ENCODE measurements around the gene SLC2A1. TPM values are rescaled to one million over a fixed set of nuclear protein-coding genes. Genes with fewer than 3 reads are reported as not detected.

Gene SLC2A1
- total RNA-seq, 1 donor from 2014 or later, result 192 TPM

- Mint-ChIP-seq H3K9me3 (no peaks in the 10 kb centered on the region), H3K27ac (peak overlapping the region; percentile 98), H3K36me3 (peaks cover 26% of the 10 kb centered on the region), H3K4me1 (ENCODE audit: unreplicated experiment) (peaks cover 49% of the 10 kb centered on the region), H3K4me3 (peak overlapping the region; percentile 80), H3K27me3 (no peaks in the 10 kb centered on the region)
- no peak for TF ChIP-seq CTCF (conservative IDR thresholded peaks at IDR 0.05)
- DNase-seq (ENCODE audit: extremely low spot score, unreplicated experiment), result no peak
These were observed 8.6 kb downstream of the SLC2A1 start for GRCh38 chr1:42950116-42950481.

GRCh38 chr1:42949312-42950115, 9.2 kb downstream of the SLC2A1 start:
- H3K4me3 Mint-ChIP-seq, result peak overlapping the region; percentile 85
- TF ChIP-seq CTCF (conservative IDR thresholded peaks at IDR 0.05), result no peak
- no peak for DNase-seq (ENCODE audit: extremely low spot score, unreplicated experiment)
- peak overlapping the region; percentile 98 for H3K27ac Mint-ChIP-seq
- no peaks in the 10 kb centered on the region for H3K9me3 Mint-ChIP-seq
- peaks cover 27% of the 10 kb centered on the region for H3K36me3 Mint-ChIP-seq
- no peaks in the 10 kb centered on the region for H3K27me3 Mint-ChIP-seq
- H3K4me1 Mint-ChIP-seq (ENCODE audit: unreplicated experiment), result peaks cover 53% of the 10 kb centered on the region

GRCh38 chr1:42947965-42948732, 10.5 kb downstream of the SLC2A1 start:
- DNase-seq (ENCODE audit: extremely low spot score, unreplicated experiment), result no peak
- no peaks in the 10 kb centered on the region for H3K9me3 Mint-ChIP-seq
- peak overlapping the region; percentile 36 for H3K4me3 Mint-ChIP-seq
- TF ChIP-seq CTCF (conservative IDR thresholded peaks at IDR 0.05), result no peak
- peak overlapping the region; percentile 98 for H3K27ac Mint-ChIP-seq
- peaks cover 59% of the 10 kb centered on the region for H3K4me1 Mint-ChIP-seq (ENCODE audit: unreplicated experiment)
- no peaks in the 10 kb centered on the region for H3K27me3 Mint-ChIP-seq
- peaks cover 30% of the 10 kb centered on the region for H3K36me3 Mint-ChIP-seq

- peaks cover 64% of the 10 kb centered on the region for H3K4me1 Mint-ChIP-seq (ENCODE audit: unreplicated experiment)
- H3K4me3 Mint-ChIP-seq, result peak overlapping the region; percentile 52
- TF ChIP-seq CTCF (conservative IDR thresholded peaks at IDR 0.05), result no peak
- peaks cover 37% of the 10 kb centered on the region for H3K36me3 Mint-ChIP-seq
- peak overlapping the region; percentile 98 for H3K27ac Mint-ChIP-seq
- no peak for DNase-seq (ENCODE audit: extremely low spot score, unreplicated experiment)
- no peaks in the 10 kb centered on the region for H3K9me3 Mint-ChIP-seq
- no peaks in the 10 kb centered on the region for H3K27me3 Mint-ChIP-seq
These were observed 11.6 kb downstream of the SLC2A1 start for GRCh38 chr1:42947117-42947516.

- H3K4me1 Mint-ChIP-seq (ENCODE audit: unreplicated experiment), result peaks cover 63% of the 10 kb centered on the region
- H3K27me3 Mint-ChIP-seq, result no peaks in the 10 kb centered on the region
- DNase-seq (ENCODE audit: extremely low spot score, unreplicated experiment), result no peak
- no peaks in the 10 kb centered on the region for H3K9me3 Mint-ChIP-seq
- no peak for TF ChIP-seq CTCF (conservative IDR thresholded peaks at IDR 0.05)
- H3K36me3 Mint-ChIP-seq, result peaks cover 45% of the 10 kb centered on the region
- H3K27ac Mint-ChIP-seq, result peak overlapping the region; percentile 98
- peak overlapping the region; percentile 52 for H3K4me3 Mint-ChIP-seq
These were observed 12.4 kb downstream of the SLC2A1 start for GRCh38 chr1:42946120-42946898.
